Measurements from ENCODE around the gene DUT. TPM values are rescaled to one million over a fixed set of nuclear protein-coding genes. Genes with fewer than 3 reads are reported as not detected.

DUT gene
- total RNA-seq, 1 experiment from 2014 or later, result 130 TPM

GRCh38 chr15:48380198-48380597 lies 49.0 kb downstream of the DUT start:
- CTCF ChIA-PET, result interaction anchor here (0.6 kb wide), 1 partner anchor 29 kb away, joined by 3 read pairs; no protein-coding TSS in a partner anchor
- Histone ChIP-seq H3K9me3 (ENCODE audit: control insufficient read depth in 1 of 2, insufficient read depth in 1 of 2, low read depth in 1 of 2, low read length in 2 of 2) (no peaks in the 10 kb centered on the region), H3K27ac (ENCODE audit: low read depth, low read length) (no peak overlapping the region), H3K79me2 (ENCODE audit: insufficient read depth, low read length) (no peaks in the 10 kb centered on the region), H3K27me3 (ENCODE audit: insufficient read depth, low read length) (no peaks in the 10 kb centered on the region), H4K20me1 (ENCODE audit: insufficient read depth) (no peaks in the 10 kb centered on the region), H3K36me3 (ENCODE audit: control insufficient read depth in 1 of 2, insufficient read depth in 2 of 2, low read length in 2 of 2) (no peaks in the 10 kb centered on the region), H3K9me2 (ENCODE audit: insufficient read depth) (no peaks in the 10 kb centered on the region), H3K4me2 (ENCODE audit: low read length) (no peak overlapping the region), H2AFZ (ENCODE audit: low read depth, low read length, poor library complexity, severe bottlenecking) (no peak overlapping the region), H3K4me3 (replicated peaks in 1 of 2; ENCODE audit: low read depth in 1 of 2, low read length in 2 of 2) (no peak overlapping the region), H3K9ac (ENCODE audit: low read length) (no peak overlapping the region), H3K4me1 (ENCODE audit: control insufficient read depth in 1 of 2, insufficient read depth in 2 of 2, low read length in 2 of 2) (peaks cover 3 to 11% of the 10 kb centered on the region in 2 experiments; a peak in 3 of 4 replicates)
- RAD21 ChIA-PET (ENCODE audit: low non-redundant PET in 1 of 2, low total read pairs in 2 of 2, uncharacterized antibody in 2 of 2, unreplicated experiment in 2 of 2), result no interaction called here
- no TSS peak for BruUV-seq (replicated peaks)
- TF ChIP-seq CBX3 (IDR thresholded peaks at IDR 0.05; ENCODE audit: low read depth) (no peak), CEBPB (IDR thresholded peaks at IDR 0.05; ENCODE audit: low read depth) (no peak), SP1 (IDR thresholded peaks at IDR 0.05; ENCODE audit: low read depth) (no peak), ZNF274 (IDR thresholded peaks at IDR 0.05; ENCODE audit: low read depth, low read length) (no peak), MAX (IDR thresholded peaks at IDR 0.05) (no peak), EZH2phosphoT487 (IDR thresholded peaks at IDR 0.05; ENCODE audit: borderline replicate concordance) (no peak), TCF7L2 (IDR thresholded peaks at IDR 0.05; ENCODE audit: borderline replicate concordance, extremely low read depth, insufficient read depth, insufficient read length) (no peak)
- TF ChIP-seq, protein P1, sequence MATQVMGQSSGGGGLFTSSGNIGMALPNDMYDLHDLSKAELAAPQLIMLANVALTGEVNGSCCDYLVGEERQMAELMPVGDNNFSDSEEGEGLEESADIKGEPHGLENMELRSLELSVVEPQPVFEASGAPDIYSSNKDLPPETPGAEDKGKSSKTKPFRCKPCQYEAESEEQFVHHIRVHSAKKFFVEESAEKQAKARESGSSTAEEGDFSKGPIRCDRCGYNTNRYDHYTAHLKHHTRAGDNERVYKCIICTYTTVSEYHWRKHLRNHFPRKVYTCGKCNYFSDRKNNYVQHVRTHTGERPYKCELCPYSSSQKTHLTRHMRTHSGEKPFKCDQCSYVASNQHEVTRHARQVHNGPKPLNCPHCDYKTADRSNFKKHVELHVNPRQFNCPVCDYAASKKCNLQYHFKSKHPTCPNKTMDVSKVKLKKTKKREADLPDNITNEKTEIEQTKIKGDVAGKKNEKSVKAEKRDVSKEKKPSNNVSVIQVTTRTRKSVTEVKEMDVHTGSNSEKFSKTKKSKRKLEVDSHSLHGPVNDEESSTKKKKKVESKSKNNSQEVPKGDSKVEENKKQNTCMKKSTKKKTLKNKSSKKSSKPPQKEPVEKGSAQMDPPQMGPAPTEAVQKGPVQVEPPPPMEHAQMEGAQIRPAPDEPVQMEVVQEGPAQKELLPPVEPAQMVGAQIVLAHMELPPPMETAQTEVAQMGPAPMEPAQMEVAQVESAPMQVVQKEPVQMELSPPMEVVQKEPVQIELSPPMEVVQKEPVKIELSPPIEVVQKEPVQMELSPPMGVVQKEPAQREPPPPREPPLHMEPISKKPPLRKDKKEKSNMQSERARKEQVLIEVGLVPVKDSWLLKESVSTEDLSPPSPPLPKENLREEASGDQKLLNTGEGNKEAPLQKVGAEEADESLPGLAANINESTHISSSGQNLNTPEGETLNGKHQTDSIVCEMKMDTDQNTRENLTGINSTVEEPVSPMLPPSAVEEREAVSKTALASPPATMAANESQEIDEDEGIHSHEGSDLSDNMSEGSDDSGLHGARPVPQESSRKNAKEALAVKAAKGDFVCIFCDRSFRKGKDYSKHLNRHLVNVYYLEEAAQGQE (IDR thresholded peaks at IDR 0.05; ENCODE audit: low read depth), result no peak
- TF ChIP-seq, protein P2, sequence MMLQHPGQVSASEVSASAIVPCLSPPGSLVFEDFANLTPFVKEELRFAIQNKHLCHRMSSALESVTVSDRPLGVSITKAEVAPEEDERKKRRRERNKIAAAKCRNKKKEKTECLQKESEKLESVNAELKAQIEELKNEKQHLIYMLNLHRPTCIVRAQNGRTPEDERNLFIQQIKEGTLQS (IDR thresholded peaks at IDR 0.05), result no peak
- POLR2A ChIA-PET, result no interaction called here
- ATAC-seq (no peak), DNase-seq (ENCODE audit: low read depth, low spot score) (no peak)
- intact Hi-C loops (cut with micrococcal nuclease), result no loop called here
